Mucosa of descending colon (tissue), 3 donors: ENCODE results near the gene FHIT. TPM values are rescaled to one million over a fixed set of nuclear protein-coding genes. Genes with fewer than 3 reads are reported as not detected.

Experiments
- ATAC-seq: fragments of 200-7000 bp; cut with Tn5 transposase; one replicate; pipeline ENCODE4 v1.9.1; 2020; ENCODE audit warnings: mild to moderate bottlenecking, moderate library complexity
- DNase-seq, 3 donors: peaks; one replicate each; pipeline ENCODE4 v3.0.0-alpha.2; 2020
- H3K36me3 ChIP-seq: fragments of 200-600 bp; one replicate; pipeline ENCODE4 v1.8.0; 2021; ENCODE audit warnings: low read depth, mild to moderate bottlenecking
- H3K4me1 ChIP-seq: fragments of 200-600 bp; one replicate; pipeline ENCODE4 v1.8.0; 2021; ENCODE audit warnings: low read depth, mild to moderate bottlenecking
- H3K4me3 ChIP-seq: fragments of 200-600 bp; one replicate; pipeline ENCODE4 v1.8.0; 2021; ENCODE audit warnings: mild to moderate bottlenecking
- H3K9me3 ChIP-seq: fragments of 200-600 bp; one replicate; pipeline ENCODE4 v1.8.0; 2021; ENCODE audit warnings: mild to moderate bottlenecking
- CTCF ChIP-seq: fragments of 200-600 bp; IDR thresholded peaks from one replicate; pipeline ENCODE4 v1.8.0; 2022; ENCODE audit warnings: antibody characterized with exemption, mild to moderate bottlenecking
- intact Hi-C, 2 donors: fragments of 100-400 bp; cut with DNase I in 1 of 2; cut with micrococcal nuclease in 1 of 2; formaldehyde crosslinking; loops; one replicate each; pipeline versions ENCODE4 v1.11.0 to v1.11.1; 2022; cut with DNase I, micrococcal nuclease
- total RNA-seq, 3 donors: library from RNA; stranded (reverse); fragmentation: NEBNext Ultra II Directional in 2 of 3; extraction: Animal tissue kit (Norgen Biotek cat#: 25700) in 2 of 3; gene quantifications; one replicate each; pipeline versions ENCODE4 v1.2.1 to v1.2.4, GENCODE V29; 2021 to 2023
- donor health status: DM: no; HTN: no; CAD: no; lungs with moderate emphysema.
- donor health status: DM: no; HTN: no; CAD: no.
- donor health status: DM: no; HTN: yes; CAD: no.

The FHIT gene
- total RNA-seq, 3 donors from 2014 or later, result 8.9 to 20.7 (median 18.6) TPM

- no peaks in the 10 kb centered on the region for H3K36me3 ChIP-seq
- TF ChIP-seq CTCF, result no peak
- no peaks in the 10 kb centered on the region for H3K4me1 ChIP-seq
- no peak for DNase-seq
- H3K9me3 ChIP-seq, result no peaks in the 10 kb centered on the region
- ATAC-seq, result peak; percentile 29
- H3K4me3 ChIP-seq, result no peak overlapping the region
- intact Hi-C loops, result no loop called here
Observed at GRCh38 chr3:61114316-61114953, 136.8 kb downstream of the FHIT start.

- peaks cover 3% of the 10 kb centered on the region for H3K4me1 ChIP-seq
- DNase-seq (no peak), ATAC-seq (peak; percentile 36)
- H3K9me3 ChIP-seq, result no peaks in the 10 kb centered on the region
- H3K36me3 ChIP-seq, result no peaks in the 10 kb centered on the region
- TF ChIP-seq CTCF, result no peak
- intact Hi-C loops, result no loop called here
- H3K4me3 ChIP-seq, result no peak overlapping the region
Observed at GRCh38 chr3:61111825-61112224, 139.4 kb downstream of the FHIT start.

- H3K36me3 ChIP-seq, result no peaks in the 10 kb centered on the region
- H3K4me1 ChIP-seq, result peaks cover 3% of the 10 kb centered on the region
- no peak for DNase-seq
- ATAC-seq, result peak; percentile 76
- intact Hi-C loops, result no loop called here
- no peak for TF ChIP-seq CTCF
- no peaks in the 10 kb centered on the region for H3K9me3 ChIP-seq
- no peak overlapping the region for H3K4me3 ChIP-seq
Observed at GRCh38 chr3:61110576-61110975, 140.7 kb downstream of the FHIT start.

GRCh38 chr3:61108247-61109019 lies 142.8 kb downstream of the FHIT start:
- Histone ChIP-seq H3K9me3 (no peaks in the 10 kb centered on the region), H3K4me3 (no peak overlapping the region), H3K4me1 (peaks cover 3% of the 10 kb centered on the region), H3K36me3 (no peaks in the 10 kb centered on the region)
- intact Hi-C loops, result no loop called here
- no peak for TF ChIP-seq CTCF
- no peak for DNase-seq
- ATAC-seq, result peak; percentile 62

GRCh38 chr3:61094608-61095007 lies 156.6 kb downstream of the FHIT start:
- no peaks in the 10 kb centered on the region for H3K9me3 ChIP-seq
- ATAC-seq, result no peak
- no peaks in the 10 kb centered on the region for H3K4me1 ChIP-seq
- intact Hi-C loops, result no loop called here
- H3K4me3 ChIP-seq, result no peak overlapping the region
- no peak for DNase-seq
- TF ChIP-seq CTCF, result no peak
- H3K36me3 ChIP-seq, result no peaks in the 10 kb centered on the region
